ENCODE data around the gene C9orf152. TPM values are rescaled to one million over a fixed set of nuclear protein-coding genes. Genes with fewer than 3 reads are reported as not detected.
"Not testable (repeated sequence)": the region's sequence is repeated elsewhere in the genome, so short reads cannot be mapped to it uniquely, and the experiment has no call there.

The C9orf152 gene
- total RNA-seq, 1 donor from 2014 or later = not detected

DNA sequence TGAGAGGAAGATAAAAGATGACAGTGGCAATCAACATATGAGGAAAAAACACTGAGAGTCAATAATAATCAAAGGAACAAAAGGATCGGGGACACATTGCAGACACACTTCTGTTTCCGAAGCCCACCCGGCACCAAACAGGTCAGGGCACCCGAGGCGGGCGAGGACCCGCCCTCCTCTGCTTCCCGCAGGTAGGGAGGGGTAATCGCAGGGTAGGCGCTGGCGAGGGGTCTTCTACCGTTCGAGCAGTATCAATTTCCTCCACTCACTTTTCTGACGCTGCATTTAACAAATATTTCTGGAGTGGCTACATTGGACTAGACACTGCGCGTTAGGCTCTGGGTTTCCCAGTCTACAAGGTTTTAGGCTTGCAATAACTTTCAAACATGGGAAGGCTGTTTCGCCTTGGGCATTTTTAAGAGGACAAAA is 47.1 kb upstream of the C9orf152 start:
- H3K9me3 Mint-ChIP-seq (ENCODE audit: low read depth) = no peaks in the 10 kb centered on the region
- H3K27ac Mint-ChIP-seq (ENCODE audit: unreplicated experiment) = peak overlapping the region; percentile 93
- peaks cover 2% of the 10 kb centered on the region for H3K36me3 Mint-ChIP-seq (ENCODE audit: low read depth)
- peaks cover 51% of the 10 kb centered on the region for H3K4me1 Mint-ChIP-seq (ENCODE audit: low read depth)
- H3K27me3 Mint-ChIP-seq (ENCODE audit: low read depth) = no peaks in the 10 kb centered on the region
- TF ChIP-seq, protein P1, sequence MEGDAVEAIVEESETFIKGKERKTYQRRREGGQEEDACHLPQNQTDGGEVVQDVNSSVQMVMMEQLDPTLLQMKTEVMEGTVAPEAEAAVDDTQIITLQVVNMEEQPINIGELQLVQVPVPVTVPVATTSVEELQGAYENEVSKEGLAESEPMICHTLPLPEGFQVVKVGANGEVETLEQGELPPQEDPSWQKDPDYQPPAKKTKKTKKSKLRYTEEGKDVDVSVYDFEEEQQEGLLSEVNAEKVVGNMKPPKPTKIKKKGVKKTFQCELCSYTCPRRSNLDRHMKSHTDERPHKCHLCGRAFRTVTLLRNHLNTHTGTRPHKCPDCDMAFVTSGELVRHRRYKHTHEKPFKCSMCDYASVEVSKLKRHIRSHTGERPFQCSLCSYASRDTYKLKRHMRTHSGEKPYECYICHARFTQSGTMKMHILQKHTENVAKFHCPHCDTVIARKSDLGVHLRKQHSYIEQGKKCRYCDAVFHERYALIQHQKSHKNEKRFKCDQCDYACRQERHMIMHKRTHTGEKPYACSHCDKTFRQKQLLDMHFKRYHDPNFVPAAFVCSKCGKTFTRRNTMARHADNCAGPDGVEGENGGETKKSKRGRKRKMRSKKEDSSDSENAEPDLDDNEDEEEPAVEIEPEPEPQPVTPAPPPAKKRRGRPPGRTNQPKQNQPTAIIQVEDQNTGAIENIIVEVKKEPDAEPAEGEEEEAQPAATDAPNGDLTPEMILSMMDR (IDR thresholded peaks at IDR 0.05) = no peak
- DNase-seq (ENCODE audit: low spot score) = no peak
- peak overlapping the region; percentile 92 for H3K4me3 Mint-ChIP-seq (ENCODE audit: unreplicated experiment)

DNA sequence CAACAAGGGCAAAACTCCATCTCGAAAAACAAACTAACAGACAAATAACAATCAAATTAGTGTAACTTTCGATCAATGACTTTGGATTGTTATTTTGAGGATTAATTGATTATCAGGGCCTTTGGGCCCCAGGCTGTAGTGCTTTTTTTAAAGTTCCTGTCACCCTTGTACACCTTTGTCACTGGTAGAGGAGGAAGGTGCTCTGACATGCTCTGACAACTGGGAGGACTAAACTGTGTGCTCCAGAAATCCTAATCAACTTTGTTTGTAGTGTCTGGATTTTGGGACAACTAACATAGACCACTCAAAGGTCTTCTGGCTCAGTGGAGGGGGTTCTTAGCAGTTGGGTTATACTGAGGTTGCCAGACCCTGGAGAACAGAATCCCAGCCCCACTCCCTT is 46.5 kb upstream of the C9orf152 start:
- Mint-ChIP-seq H3K9me3 (ENCODE audit: low read depth) (no peaks in the 10 kb centered on the region), H3K36me3 (ENCODE audit: low read depth) (peaks cover 4% of the 10 kb centered on the region), H3K27me3 (ENCODE audit: low read depth) (no peaks in the 10 kb centered on the region), H3K4me3 (ENCODE audit: unreplicated experiment) (peak overlapping the region; percentile 92), H3K27ac (ENCODE audit: unreplicated experiment) (peak overlapping the region; percentile 93), H3K4me1 (ENCODE audit: low read depth) (peaks cover 51% of the 10 kb centered on the region)
- DNase-seq (ENCODE audit: low spot score) = no peak
- TF ChIP-seq, protein P1 (IDR thresholded peaks at IDR 0.05) = no peak

DNA sequence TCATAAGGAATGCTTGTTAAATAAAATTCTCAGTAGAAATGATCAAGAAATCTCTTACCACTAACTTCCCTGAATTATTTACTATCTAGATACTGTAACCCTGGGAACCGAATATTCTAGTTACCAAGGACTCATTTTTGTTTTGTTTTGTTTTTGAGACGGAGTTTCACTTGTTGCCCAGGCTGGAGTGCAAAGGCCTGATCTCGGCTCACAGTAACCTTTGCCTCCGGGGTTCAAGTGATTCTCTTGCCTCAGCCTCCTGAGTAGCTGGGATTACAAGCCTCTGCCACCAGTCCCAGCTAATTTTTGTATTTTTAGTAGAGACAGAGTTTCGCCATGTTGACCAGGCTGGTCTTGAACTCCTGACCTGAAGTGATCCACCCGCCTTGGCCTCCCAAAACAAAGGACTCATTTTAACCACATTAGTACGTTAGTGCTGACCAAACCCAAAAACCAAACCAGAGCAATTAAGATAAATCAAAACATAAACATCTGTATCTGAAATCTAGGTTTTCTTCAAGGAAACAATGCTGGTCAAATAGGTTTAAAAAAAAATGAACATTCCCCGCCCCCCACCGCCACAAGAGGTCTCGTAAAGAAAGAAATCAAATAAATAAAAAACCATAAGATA is 44.7 kb upstream of the C9orf152 start:
- no peak overlapping the region for H3K4me3 Mint-ChIP-seq (ENCODE audit: unreplicated experiment)

DNA sequence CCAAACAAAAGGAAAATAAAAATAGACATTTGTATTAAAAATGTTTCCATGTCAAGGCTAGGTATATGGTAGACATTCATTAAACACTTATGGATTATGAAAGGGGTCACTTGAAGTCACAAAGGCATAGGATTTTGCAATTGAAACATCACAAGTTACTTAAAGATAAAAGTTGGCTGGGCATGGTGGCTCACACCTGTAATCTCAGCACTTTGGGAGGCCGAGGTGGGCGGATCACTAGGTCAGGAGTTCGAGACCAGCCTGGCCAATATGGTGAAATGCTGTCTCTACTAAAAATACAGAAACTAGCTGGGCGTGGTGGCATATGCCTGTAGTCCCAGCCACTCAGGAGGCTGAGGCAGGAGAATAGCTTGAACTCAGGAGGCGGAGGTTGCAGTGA is 43.8 kb upstream of the C9orf152 start:
- Mint-ChIP-seq H3K27ac (ENCODE audit: unreplicated experiment) (peak overlapping the region; percentile 17), H3K4me1 (ENCODE audit: low read depth) (peaks cover 34% of the 10 kb centered on the region)
- not testable (repeated sequence) for H3K27me3 Mint-ChIP-seq (ENCODE audit: low read depth); H3K36me3 Mint-ChIP-seq (ENCODE audit: low read depth); H3K9me3 Mint-ChIP-seq (ENCODE audit: low read depth); H3K4me3 Mint-ChIP-seq (ENCODE audit: unreplicated experiment); DNase-seq (ENCODE audit: low spot score)

More for the DNA sequence above, 44.7 kb upstream of the C9orf152 start:
- Mint-ChIP-seq H3K27me3 (ENCODE audit: low read depth) (no peaks in the 10 kb centered on the region), H3K4me1 (ENCODE audit: low read depth) (peaks cover 42% of the 10 kb centered on the region), H3K36me3 (ENCODE audit: low read depth) (peaks cover 7% of the 10 kb centered on the region), H3K9me3 (ENCODE audit: low read depth) (no peaks in the 10 kb centered on the region), H3K27ac (ENCODE audit: unreplicated experiment) (peak overlapping the region; percentile 77)
- DNase-seq (ENCODE audit: low spot score) = no peak
- TF ChIP-seq, protein P1 (IDR thresholded peaks at IDR 0.05) = no peak

DNA sequence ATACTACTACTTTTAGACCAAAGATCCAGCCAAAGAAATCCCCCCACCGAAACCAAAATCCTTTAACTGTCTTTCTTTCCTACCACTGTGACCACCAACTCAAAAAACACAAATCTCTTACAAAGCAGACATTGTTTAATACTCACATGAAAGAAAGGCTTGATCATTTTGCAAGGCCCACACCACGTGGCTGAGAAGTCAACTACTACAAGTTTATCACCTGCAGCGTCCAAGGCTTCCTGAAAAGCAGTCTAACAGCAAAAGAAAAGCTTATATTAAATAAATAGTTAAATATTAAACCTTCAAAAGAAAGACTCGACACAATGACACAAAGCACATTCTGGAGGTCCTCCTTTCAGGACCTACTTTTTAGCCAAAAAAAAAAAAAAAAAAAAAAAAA is 43.3 kb upstream of the C9orf152 start:
- DNase-seq (ENCODE audit: low spot score) = no peak
- peaks cover 11% of the 10 kb centered on the region for H3K36me3 Mint-ChIP-seq (ENCODE audit: low read depth)
- no peaks in the 10 kb centered on the region for H3K27me3 Mint-ChIP-seq (ENCODE audit: low read depth)
- H3K9me3 Mint-ChIP-seq (ENCODE audit: low read depth) = no peaks in the 10 kb centered on the region
- TF ChIP-seq, protein P1 (IDR thresholded peaks at IDR 0.05) = no peak
- no peak overlapping the region for H3K27ac Mint-ChIP-seq (ENCODE audit: unreplicated experiment)
- no peak overlapping the region for H3K4me3 Mint-ChIP-seq (ENCODE audit: unreplicated experiment)
- H3K4me1 Mint-ChIP-seq (ENCODE audit: low read depth) = peaks cover 34% of the 10 kb centered on the region

DNA sequence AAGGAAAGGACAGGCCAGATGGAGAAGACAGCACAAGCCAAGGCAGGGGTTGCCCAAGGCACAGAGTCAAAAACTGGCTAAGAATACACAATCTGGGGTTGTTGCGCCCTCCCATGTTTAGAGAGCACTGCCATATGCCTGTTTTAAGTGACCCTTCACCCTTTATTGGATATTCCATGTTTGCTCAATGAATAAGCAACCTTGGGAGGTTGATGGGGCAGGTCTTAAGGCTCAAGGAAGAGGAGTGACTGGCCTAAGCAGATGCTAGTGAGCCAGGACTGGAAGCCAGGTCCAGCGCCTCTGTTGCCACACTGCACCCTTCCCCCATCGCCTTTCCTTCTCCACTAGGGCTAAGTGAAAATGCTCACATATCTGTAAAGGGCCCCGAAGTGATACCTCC is 41.6 kb upstream of the C9orf152 start:
- no peak for DNase-seq (ENCODE audit: low spot score)

More for the DNA sequence above, 41.6 kb upstream of the C9orf152 start:
- no peaks in the 10 kb centered on the region for H3K27me3 Mint-ChIP-seq (ENCODE audit: low read depth)
- H3K9me3 Mint-ChIP-seq (ENCODE audit: low read depth) = no peaks in the 10 kb centered on the region
- TF ChIP-seq, protein P1 (IDR thresholded peaks at IDR 0.05) = no peak
- peaks cover 28% of the 10 kb centered on the region for H3K4me1 Mint-ChIP-seq (ENCODE audit: low read depth)
- H3K36me3 Mint-ChIP-seq (ENCODE audit: low read depth) = peaks cover 11% of the 10 kb centered on the region
- no peak overlapping the region for H3K4me3 Mint-ChIP-seq (ENCODE audit: unreplicated experiment)
- no peak overlapping the region for H3K27ac Mint-ChIP-seq (ENCODE audit: unreplicated experiment)

Measured in chondrocyte (in vitro differentiated cells).